ENCODE measurements around the gene HP.

The HP gene

DNA sequence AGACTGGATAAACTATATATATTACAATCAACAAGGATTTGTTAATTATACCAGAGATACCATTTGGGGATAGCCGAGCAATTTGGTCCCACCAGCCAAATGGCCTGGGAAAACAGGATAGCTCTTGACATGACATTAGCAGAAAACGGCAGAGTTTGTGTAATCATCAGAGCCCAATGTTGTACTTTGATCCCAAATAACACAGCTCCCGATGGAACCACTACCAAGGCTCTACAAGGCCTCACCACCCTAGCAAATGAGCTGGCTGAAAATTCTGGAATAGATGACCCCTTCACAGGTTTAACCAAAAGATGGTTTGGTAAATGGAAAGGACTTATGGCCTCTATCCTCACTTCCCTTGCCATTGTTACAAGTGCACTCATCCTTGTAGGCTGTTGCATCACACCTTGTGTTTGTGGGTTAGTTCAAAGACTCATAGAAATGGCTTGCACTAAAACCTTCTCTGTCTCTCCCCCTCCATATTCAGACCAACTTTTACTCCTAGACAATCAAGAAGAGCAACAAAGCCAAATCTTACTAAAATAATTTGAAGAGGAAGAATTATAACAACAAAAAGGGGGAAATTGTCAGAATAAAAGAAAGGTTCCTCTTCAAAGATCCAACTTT is 29.6 kb downstream of the HP start:
- no peak for DNase-seq (ENCODE audit: insufficient read length, low spot score)

GRCh38 chr16:72084445-72084844 is 30.1 kb downstream of the HP start:
- no peak for DNase-seq (ENCODE audit: insufficient read length, low spot score)
- no peak for TF ChIP-seq TAF1 (IDR thresholded peaks at IDR 0.05; ENCODE audit: low read depth, low read length)
- TF ChIP-seq POU2F2 (IDR thresholded peaks at IDR 0.05; ENCODE audit: low read depth, low read length) = no peak
- no peak for TF ChIP-seq SPI1 (IDR thresholded peaks at IDR 0.05; ENCODE audit: low read depth, low read length)
- TF ChIP-seq PAX5 (IDR thresholded peaks at IDR 0.05; ENCODE audit: insufficient read depth, low read length, severe bottlenecking) = no peak
- no peak for TF ChIP-seq POLR2A (IDR thresholded peaks at IDR 0.05; ENCODE audit: low read depth, low read length)
- TF ChIP-seq POLR2AphosphoS5 (IDR thresholded peaks at IDR 0.05; ENCODE audit: low read depth, low read length) = no peak
- no peak for FAIRE-seq

More for the DNA sequence above, 29.6 kb downstream of the HP start:
- TF ChIP-seq TAF1 (IDR thresholded peaks at IDR 0.05; ENCODE audit: low read depth, low read length) (no peak), POU2F2 (IDR thresholded peaks at IDR 0.05; ENCODE audit: low read depth, low read length) (no peak), SPI1 (IDR thresholded peaks at IDR 0.05; ENCODE audit: low read depth, low read length) (no peak), PAX5 (IDR thresholded peaks at IDR 0.05; ENCODE audit: insufficient read depth, low read length, severe bottlenecking) (no peak), POLR2A (IDR thresholded peaks at IDR 0.05; ENCODE audit: low read depth, low read length) (no peak), POLR2AphosphoS5 (IDR thresholded peaks at IDR 0.05; ENCODE audit: low read depth, low read length) (no peak)
- FAIRE-seq = no peak

GRCh38 chr16:72085002-72085401 is 30.7 kb downstream of the HP start:
- FAIRE-seq (no peak), DNase-seq (ENCODE audit: insufficient read length, low spot score) (no peak)
- TF ChIP-seq POLR2AphosphoS5 (IDR thresholded peaks at IDR 0.05; ENCODE audit: low read depth, low read length) (no peak), POU2F2 (IDR thresholded peaks at IDR 0.05; ENCODE audit: low read depth, low read length) (no peak), POLR2A (IDR thresholded peaks at IDR 0.05; ENCODE audit: low read depth, low read length) (no peak), TAF1 (IDR thresholded peaks at IDR 0.05; ENCODE audit: low read depth, low read length) (no peak), PAX5 (IDR thresholded peaks at IDR 0.05; ENCODE audit: insufficient read depth, low read length, severe bottlenecking) (no peak), SPI1 (IDR thresholded peaks at IDR 0.05; ENCODE audit: low read depth, low read length) (no peak)

GRCh38 chr16:72091217-72091616 is 36.9 kb downstream of the HP start:
- no peak for DNase-seq (ENCODE audit: insufficient read length, low spot score)
- no peak for FAIRE-seq

GRCh38 chr16:72092832-72093447 is 38.6 kb downstream of the HP start:
- no peak for TF ChIP-seq SPI1 (IDR thresholded peaks at IDR 0.05; ENCODE audit: low read depth, low read length)
- no peak for TF ChIP-seq POLR2A (IDR thresholded peaks at IDR 0.05; ENCODE audit: low read depth, low read length)
- DNase-seq (ENCODE audit: insufficient read length, low spot score) = no peak
- FAIRE-seq = no peak

More at GRCh38 chr16:72091217-72091616, 36.9 kb downstream of the HP start:
- no peak for TF ChIP-seq SPI1 (IDR thresholded peaks at IDR 0.05; ENCODE audit: low read depth, low read length)

DNA sequence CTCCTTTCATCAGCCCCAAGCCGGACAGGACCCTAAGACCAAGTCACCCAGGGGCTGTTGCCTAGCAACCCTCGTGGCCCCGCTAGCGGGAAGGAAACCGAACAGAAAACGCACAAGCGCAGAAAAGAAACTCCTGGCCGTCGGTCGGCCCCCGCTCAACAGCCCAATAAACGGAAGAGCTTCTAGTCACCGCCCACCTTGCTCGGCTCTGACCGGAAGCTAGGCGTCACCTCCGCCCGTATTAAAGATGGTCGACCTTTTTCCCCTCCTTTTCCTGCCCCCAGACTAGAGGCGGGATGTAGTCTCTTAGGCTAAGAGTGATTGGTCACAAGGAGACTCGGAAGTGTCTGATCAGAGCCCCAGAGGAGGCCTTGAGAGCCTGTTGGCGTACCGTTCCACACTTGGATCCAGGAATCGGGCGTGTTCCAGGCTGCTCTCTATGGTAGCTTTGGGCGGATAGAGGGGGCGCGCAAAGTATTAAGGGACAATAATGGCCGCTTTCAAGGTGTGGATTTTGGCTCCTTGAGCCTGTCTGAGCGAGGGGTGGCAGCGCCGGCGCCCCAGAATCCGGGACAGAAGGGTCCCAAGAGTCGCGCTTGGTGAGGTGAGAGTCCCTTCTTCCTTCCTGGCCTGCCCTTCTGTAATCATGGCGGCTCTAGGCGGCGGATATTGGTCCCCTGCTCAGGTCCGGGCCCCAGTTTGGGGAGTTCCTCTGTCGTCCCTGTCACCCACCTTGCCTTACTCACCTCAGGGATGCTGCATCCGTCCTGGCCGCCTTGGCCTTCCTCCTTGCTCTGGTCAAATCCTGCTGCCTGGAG is 39.4 kb downstream of the HP start, which contains the start of the genes DHX38 and TXNL4B:
Gene DHX38, plus strand, starts transcription at position 400 of the 818 bp plus-strand sequence. CDS start 2,311 bp downstream, outside the sequence.
Gene TXNL4B, minus strand, starts transcription at position 173 of the 818 bp plus-strand sequence. CDS start 2,871 bp downstream, outside the sequence.
- DNase-seq (ENCODE audit: insufficient read length, low spot score) = peak; percentile 92
- FAIRE-seq = peak; percentile 96
- TF ChIP-seq POLR2A (IDR thresholded peaks at IDR 0.05; ENCODE audit: low read depth, low read length) (peak; percentile 67; the same call in 1 of the 2 replicates), SPI1 (IDR thresholded peaks at IDR 0.05; ENCODE audit: low read depth, low read length) (peak; percentile 63), POU2F2 (IDR thresholded peaks at IDR 0.05; ENCODE audit: low read depth, low read length) (no peak), PAX5 (IDR thresholded peaks at IDR 0.05; ENCODE audit: insufficient read depth, low read length, severe bottlenecking) (no peak), TAF1 (IDR thresholded peaks at IDR 0.05; ENCODE audit: low read depth, low read length) (peak; percentile 79; the same call in 1 of the 2 replicates), POLR2AphosphoS5 (IDR thresholded peaks at IDR 0.05; ENCODE audit: low read depth, low read length) (peak; percentile 74)

DNA sequence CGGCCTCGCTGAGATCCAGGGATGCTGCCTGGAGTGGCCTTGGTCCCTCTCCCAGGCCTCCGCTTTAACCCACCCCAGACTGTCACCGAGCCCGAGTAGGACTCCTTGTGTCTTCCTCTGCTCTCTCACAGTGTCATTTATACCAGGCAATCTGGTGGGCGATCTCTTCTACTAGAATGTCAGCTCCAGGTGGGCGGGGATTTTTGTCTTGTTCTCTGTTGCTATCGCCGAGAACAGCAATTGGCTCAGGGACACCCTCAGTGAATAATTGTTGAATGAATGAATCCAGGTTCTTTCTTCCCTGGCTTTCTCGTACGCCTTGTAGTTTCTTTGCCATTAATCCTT is 39.9 kb downstream of the HP start:
- FAIRE-seq = no peak
- no peak for DNase-seq (ENCODE audit: insufficient read length, low spot score)
- no peak for TF ChIP-seq POLR2AphosphoS5 (IDR thresholded peaks at IDR 0.05; ENCODE audit: low read depth, low read length)
- TF ChIP-seq TAF1 (IDR thresholded peaks at IDR 0.05; ENCODE audit: low read depth, low read length) = no peak
- no peak for TF ChIP-seq PAX5 (IDR thresholded peaks at IDR 0.05; ENCODE audit: insufficient read depth, low read length, severe bottlenecking)
- no peak for TF ChIP-seq SPI1 (IDR thresholded peaks at IDR 0.05; ENCODE audit: low read depth, low read length)
- TF ChIP-seq POLR2A (IDR thresholded peaks at IDR 0.05; ENCODE audit: low read depth, low read length) = no peak; the same call in 1 of the 2 replicates
- no peak for TF ChIP-seq POU2F2 (IDR thresholded peaks at IDR 0.05; ENCODE audit: low read depth, low read length)

GRCh38 chr16:72098936-72099335 is 44.6 kb downstream of the HP start:
- FAIRE-seq (no peak), DNase-seq (ENCODE audit: insufficient read length, low spot score) (no peak)
- TF ChIP-seq SPI1 (IDR thresholded peaks at IDR 0.05; ENCODE audit: low read depth, low read length) = no peak
- no peak for TF ChIP-seq TAF1 (IDR thresholded peaks at IDR 0.05; ENCODE audit: low read depth, low read length)
- no peak for TF ChIP-seq POLR2A (IDR thresholded peaks at IDR 0.05; ENCODE audit: low read depth, low read length)
- TF ChIP-seq POLR2AphosphoS5 (IDR thresholded peaks at IDR 0.05; ENCODE audit: low read depth, low read length) = no peak
- TF ChIP-seq PAX5 (IDR thresholded peaks at IDR 0.05; ENCODE audit: insufficient read depth, low read length, severe bottlenecking) = no peak
- TF ChIP-seq POU2F2 (IDR thresholded peaks at IDR 0.05; ENCODE audit: low read depth, low read length) = no peak

DNA sequence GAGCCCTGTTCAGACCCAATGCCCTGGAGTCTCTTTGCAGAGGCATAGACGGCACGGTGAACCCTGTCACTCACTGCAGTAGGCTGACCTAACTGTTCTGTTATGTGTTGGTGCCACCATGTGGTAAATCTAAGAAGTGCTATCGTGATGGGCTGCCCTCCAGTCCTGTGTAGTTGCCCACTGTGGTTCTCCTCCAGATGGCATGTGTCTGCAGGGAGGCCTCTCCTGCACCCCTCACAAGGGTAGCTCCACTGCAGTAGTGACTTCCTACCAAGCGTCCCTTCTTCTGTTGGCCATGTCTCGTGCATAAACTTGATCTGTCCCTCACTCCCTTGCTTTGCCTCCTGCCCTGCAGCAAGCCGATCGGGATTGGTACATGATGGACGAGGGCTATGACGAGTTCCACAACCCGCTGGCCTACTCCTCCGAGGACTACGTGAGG is 45.1 kb downstream of the HP start:
- peak; percentile 56 for DNase-seq (ENCODE audit: insufficient read length, low spot score)
- peak; percentile 96 for FAIRE-seq
- TF ChIP-seq SPI1 (IDR thresholded peaks at IDR 0.05; ENCODE audit: low read depth, low read length) = no peak
- TF ChIP-seq TAF1 (IDR thresholded peaks at IDR 0.05; ENCODE audit: low read depth, low read length) = no peak
- TF ChIP-seq PAX5 (IDR thresholded peaks at IDR 0.05; ENCODE audit: insufficient read depth, low read length, severe bottlenecking) = no peak
- TF ChIP-seq POU2F2 (IDR thresholded peaks at IDR 0.05; ENCODE audit: low read depth, low read length) = no peak
- TF ChIP-seq POLR2A (IDR thresholded peaks at IDR 0.05; ENCODE audit: low read depth, low read length) = no peak
- no peak for TF ChIP-seq POLR2AphosphoS5 (IDR thresholded peaks at IDR 0.05; ENCODE audit: low read depth, low read length)
